Measurements from ENCODE around the gene HAUS5.

HAUS5 gene

GRCh38 chr19:35644206-35644986 is 31.9 kb downstream of the HAUS5 start:
- Histone ChIP-seq H3K27ac (ENCODE audit: low read length) (peak overlapping the region; percentile 65), H3K4me2 (ENCODE audit: low read length) (peak overlapping the region; percentile 94), H4K20me1 (ENCODE audit: insufficient read depth, low read length) (no peaks in the 10 kb centered on the region), H2AFZ (ENCODE audit: low read depth, low read length) (peak overlapping the region; percentile 97), H3K4me3 (ENCODE audit: low read length) (peak overlapping the region; percentile 82), H3K36me3 (replicated peaks; ENCODE audit: low read depth, low read length) (no peaks in the 10 kb centered on the region), H3K27me3 (ENCODE audit: low read depth, low read length) (no peaks in the 10 kb centered on the region), H3K4me1 (ENCODE audit: low read length) (peaks cover 27% of the 10 kb centered on the region), H3K9me3 (ENCODE audit: insufficient read depth, low read length) (no peaks in the 10 kb centered on the region), H3K79me2 (ENCODE audit: low read length) (peaks cover 12% of the 10 kb centered on the region), H3K9ac (ENCODE audit: low read length) (peak overlapping the region; percentile 76)
- TF ChIP-seq EZH2phosphoT487 (IDR thresholded peaks at IDR 0.05; ENCODE audit: low read depth): no peak
- TF ChIP-seq, protein P1, sequence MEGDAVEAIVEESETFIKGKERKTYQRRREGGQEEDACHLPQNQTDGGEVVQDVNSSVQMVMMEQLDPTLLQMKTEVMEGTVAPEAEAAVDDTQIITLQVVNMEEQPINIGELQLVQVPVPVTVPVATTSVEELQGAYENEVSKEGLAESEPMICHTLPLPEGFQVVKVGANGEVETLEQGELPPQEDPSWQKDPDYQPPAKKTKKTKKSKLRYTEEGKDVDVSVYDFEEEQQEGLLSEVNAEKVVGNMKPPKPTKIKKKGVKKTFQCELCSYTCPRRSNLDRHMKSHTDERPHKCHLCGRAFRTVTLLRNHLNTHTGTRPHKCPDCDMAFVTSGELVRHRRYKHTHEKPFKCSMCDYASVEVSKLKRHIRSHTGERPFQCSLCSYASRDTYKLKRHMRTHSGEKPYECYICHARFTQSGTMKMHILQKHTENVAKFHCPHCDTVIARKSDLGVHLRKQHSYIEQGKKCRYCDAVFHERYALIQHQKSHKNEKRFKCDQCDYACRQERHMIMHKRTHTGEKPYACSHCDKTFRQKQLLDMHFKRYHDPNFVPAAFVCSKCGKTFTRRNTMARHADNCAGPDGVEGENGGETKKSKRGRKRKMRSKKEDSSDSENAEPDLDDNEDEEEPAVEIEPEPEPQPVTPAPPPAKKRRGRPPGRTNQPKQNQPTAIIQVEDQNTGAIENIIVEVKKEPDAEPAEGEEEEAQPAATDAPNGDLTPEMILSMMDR (IDR thresholded peaks at IDR 0.05; ENCODE audit: low read depth, low read length): no peak

GRCh38 chr19:35644987-35645679 is 32.6 kb downstream of the HAUS5 start:
- H3K27me3 ChIP-seq (ENCODE audit: low read depth, low read length): no peaks in the 10 kb centered on the region
- no peaks in the 10 kb centered on the region for H3K9me3 ChIP-seq (ENCODE audit: insufficient read depth, low read length)
- H3K9ac ChIP-seq (ENCODE audit: low read length): peak overlapping the region; percentile 73
- peak overlapping the region; percentile 54 for H2AFZ ChIP-seq (ENCODE audit: low read depth, low read length)
- peaks cover 20% of the 10 kb centered on the region for H3K79me2 ChIP-seq (ENCODE audit: low read length)
- H4K20me1 ChIP-seq (ENCODE audit: insufficient read depth, low read length): no peaks in the 10 kb centered on the region
- H3K4me2 ChIP-seq (ENCODE audit: low read length): peak overlapping the region; percentile 94
- peak overlapping the region; percentile 82 for H3K4me3 ChIP-seq (ENCODE audit: low read length)
- TF ChIP-seq, protein P1 (IDR thresholded peaks at IDR 0.05; ENCODE audit: low read depth, low read length): no peak
- TF ChIP-seq EZH2phosphoT487 (IDR thresholded peaks at IDR 0.05; ENCODE audit: low read depth): no peak
- peaks cover 27% of the 10 kb centered on the region for H3K4me1 ChIP-seq (ENCODE audit: low read length)
- H3K27ac ChIP-seq (ENCODE audit: low read length): peak overlapping the region; percentile 54
- no peaks in the 10 kb centered on the region for H3K36me3 ChIP-seq (replicated peaks; ENCODE audit: low read depth, low read length)

DNA sequence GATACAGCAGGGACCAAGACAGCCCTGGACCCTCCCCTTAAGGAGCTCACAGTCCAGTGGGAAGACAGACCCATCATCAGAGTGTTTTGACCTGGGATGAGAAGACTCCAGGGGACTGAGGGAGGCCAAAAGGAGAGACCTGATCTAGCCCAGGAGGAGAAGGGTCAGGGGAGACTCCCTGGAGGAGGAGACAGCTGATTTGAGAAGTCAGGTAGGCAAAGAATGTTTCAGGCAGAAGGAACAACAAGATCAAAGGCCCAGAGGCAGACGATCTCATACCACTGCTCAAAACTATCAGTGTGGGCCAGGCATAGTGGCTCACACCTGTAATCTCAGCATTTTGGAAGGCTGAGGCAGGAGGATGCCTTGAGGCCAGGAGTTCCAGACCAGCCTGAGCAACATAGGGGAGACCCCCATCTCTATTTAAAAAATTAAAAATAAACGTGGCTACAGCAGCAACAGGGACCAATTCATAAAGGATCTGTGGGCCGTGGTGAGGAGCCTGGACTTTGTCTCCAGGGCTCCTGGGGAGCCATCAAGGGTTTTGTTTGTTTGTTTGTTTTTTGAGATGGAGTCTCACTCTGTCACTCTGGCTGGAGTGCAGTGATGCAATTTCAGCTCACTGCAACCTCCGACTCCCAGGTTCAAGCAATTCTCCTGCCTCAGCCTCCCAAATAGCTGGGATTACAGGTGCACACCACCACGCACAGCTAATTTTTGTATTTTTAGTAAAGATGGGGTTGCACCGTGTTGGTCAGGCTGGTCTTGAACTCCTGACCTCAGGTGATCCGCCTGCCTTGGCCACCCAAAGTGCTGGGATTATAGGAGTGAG is 33.4 kb downstream of the HAUS5 start:
- TF ChIP-seq, protein P1 (IDR thresholded peaks at IDR 0.05; ENCODE audit: low read depth, low read length): no peak
- no peak for TF ChIP-seq EZH2phosphoT487 (IDR thresholded peaks at IDR 0.05; ENCODE audit: low read depth)
- Histone ChIP-seq H3K4me3 (ENCODE audit: low read length) (0 out of 2 replicates have a peak overlapping the region, but pooled peaks have one; percentile 82), H3K4me2 (ENCODE audit: low read length) (peak overlapping the region; percentile 94), H4K20me1 (ENCODE audit: insufficient read depth, low read length) (no peaks in the 10 kb centered on the region), H3K9me3 (ENCODE audit: insufficient read depth, low read length) (no peaks in the 10 kb centered on the region), H3K36me3 (replicated peaks; ENCODE audit: low read depth, low read length) (peaks cover 5% of the 10 kb centered on the region), H3K9ac (ENCODE audit: low read length) (peak overlapping the region; percentile 73; the same call in 1 of the 2 replicates), H3K27me3 (ENCODE audit: low read depth, low read length) (no peaks in the 10 kb centered on the region), H3K27ac (ENCODE audit: low read length) (no peak overlapping the region), H3K79me2 (ENCODE audit: low read length) (peaks cover 27% of the 10 kb centered on the region), H2AFZ (ENCODE audit: low read depth, low read length) (peak overlapping the region; percentile 49; the same call in 1 of the 2 replicates), H3K4me1 (ENCODE audit: low read length) (peaks cover 27% of the 10 kb centered on the region)

Measured in OCI-LY3 (cell line).